HEK293 (cell line): Measurements from ENCODE around the gene CHRNA4.

Source experiments
- CTCF ChIA-PET: fragments of 350-600 bp; formaldehyde crosslinking; extraction: SDS; loops from one replicate; lab custom pipeline; 2021; ENCODE audit warnings: antibody characterized with exemption; lab: Yijun Ruan, JAX
- POLR2A ChIA-PET: fragments of 300-600 bp; formaldehyde crosslinking; extraction: SDS; loops from one replicate; lab custom pipeline; 2020; ENCODE audit warnings: antibody characterized with exemption, inconsistent platforms; lab: Yijun Ruan, JAX
- H3K27ac ChIP-seq: fragments of 200-500 bp; sonication (Bioruptor generic); 2 replicates; pipeline ENCODE4 v1.5.1; 2014; ENCODE audit warnings: low read depth, low read length, control low read depth, inconsistent platforms; ENCODE audit errors: extremely low read depth
- H3K36me3 ChIP-seq, 2 experiments: fragments of 200-500 bp in 1 of 2; sonication (Bioruptor generic) in 1 of 2; 1 replicate in 1 of 2; 2 replicates in 1 of 2; pipeline ENCODE4 v1.5.1; 2014 to 2017; ENCODE audit warnings: inconsistent platforms in 2 of 2, low read length in 2 of 2; ENCODE audit not compliant: control insufficient read depth in 2 of 2, insufficient read depth in 1 of 2
- H3K4me1 ChIP-seq: fragments of 200-500 bp; sonication (Bioruptor generic); 2 replicates; pipeline ENCODE4 v1.5.1; 2014; ENCODE audit warnings: mild to moderate bottlenecking, low read length, inconsistent platforms; ENCODE audit not compliant: control insufficient read depth, insufficient read depth
- H3K4me3 ChIP-seq: 2 replicates; pipeline ENCODE4 v1.5.1; 2011; ENCODE audit warnings: low read depth, mild to moderate bottlenecking, control low read depth, low read length, moderate library complexity
- H3K9me3 ChIP-seq: fragments of 200-500 bp; sonication (Bioruptor generic); 2 replicates; pipeline ENCODE4 v1.5.1; 2014; ENCODE audit warnings: low read depth, low read length, inconsistent platforms; ENCODE audit not compliant: control insufficient read depth, insufficient read depth
- GLIS1 ChIP-seq: fragments of 450-650 bp; formaldehyde crosslinking; IDR thresholded peaks from 2 replicates; pipeline ENCODE4 v1.5.1; 2016; ENCODE audit warnings: missing biosample characterization, missing genetic modification characterization
- GLIS2 ChIP-seq: fragments of 450-650 bp; formaldehyde crosslinking; IDR thresholded peaks from 2 replicates; pipeline ENCODE4 v1.5.1; 2016; ENCODE audit warnings: missing biosample characterization, missing genetic modification characterization
- KLF1 ChIP-seq: fragments of 450-650 bp; formaldehyde crosslinking; IDR thresholded peaks from 2 replicates; pipeline ENCODE4 v1.5.1; 2016; ENCODE audit warnings: missing biosample characterization, missing genetic modification characterization
- KLF10 ChIP-seq: fragments of 450-650 bp; IDR thresholded peaks from 2 replicates; pipeline ENCODE4 v1.5.1; 2018; ENCODE audit warnings: missing biosample characterization, mild to moderate bottlenecking, missing genetic modification characterization
- REPIN1 ChIP-seq: fragments of 450-650 bp; formaldehyde crosslinking; IDR thresholded peaks from 2 replicates; pipeline ENCODE4 v1.5.1; 2017; ENCODE audit warnings: missing biosample characterization, missing genetic modification characterization, low read depth
- ZBTB1 ChIP-seq: fragments of 450-650 bp; formaldehyde crosslinking; IDR thresholded peaks from 2 replicates; pipeline ENCODE4 v1.5.1; 2016; ENCODE audit warnings: missing biosample characterization, missing genetic modification characterization
- ZBTB20 ChIP-seq: fragments of 450-650 bp; formaldehyde crosslinking; IDR thresholded peaks from 2 replicates; pipeline ENCODE4 v1.5.1; 2016; ENCODE audit warnings: missing biosample characterization, missing genetic modification characterization
- ZBTB26 ChIP-seq: fragments of 450-650 bp; formaldehyde crosslinking; optimal IDR thresholded peaks from 2 replicates; pipeline ENCODE3; 2016; ENCODE audit warnings: missing biosample characterization, mild to moderate bottlenecking, missing genetic modification characterization
- ZFHX2 ChIP-seq: fragments of 450-650 bp; formaldehyde crosslinking; conservative IDR thresholded peaks from 2 replicates; pipeline ENCODE4 v1.5.1; 2016; ENCODE audit warnings: missing biosample characterization, missing genetic modification characterization
- ZIC2 ChIP-seq: fragments of 450-650 bp; formaldehyde crosslinking; IDR thresholded peaks from 2 replicates; pipeline ENCODE4 v1.5.1; 2016; ENCODE audit warnings: missing biosample characterization, missing genetic modification characterization
- ZNF138 ChIP-seq: fragments of 450-650 bp; formaldehyde crosslinking; IDR thresholded peaks from 2 replicates; pipeline ENCODE4 v1.5.1; 2016; ENCODE audit warnings: missing biosample characterization, missing genetic modification characterization, borderline replicate concordance
- ZNF146 ChIP-seq: fragments of 450-650 bp; formaldehyde crosslinking; IDR thresholded peaks from 2 replicates; pipeline ENCODE4 v1.5.1; 2016; ENCODE audit warnings: missing biosample characterization, missing genetic modification characterization
- ZNF202 ChIP-seq: fragments of 450-650 bp; formaldehyde crosslinking; IDR thresholded peaks from 2 replicates; pipeline ENCODE4 v1.5.1; 2016; ENCODE audit warnings: missing biosample characterization, missing genetic modification characterization, borderline replicate concordance
- ZNF221 ChIP-seq: fragments of 450-650 bp; formaldehyde crosslinking; IDR thresholded peaks from 2 replicates; pipeline ENCODE4 v1.5.1; 2017; ENCODE audit warnings: missing biosample characterization, missing genetic modification characterization, borderline replicate concordance
- ZNF280D ChIP-seq: fragments of 450-650 bp; formaldehyde crosslinking; IDR thresholded peaks from 2 replicates; pipeline ENCODE4 v1.5.1; 2016; ENCODE audit warnings: missing biosample characterization, missing genetic modification characterization
- ZNF366 ChIP-seq: fragments of 450-650 bp; formaldehyde crosslinking; conservative IDR thresholded peaks from 2 replicates; pipeline ENCODE4 v1.5.1; 2016; ENCODE audit warnings: missing biosample characterization, missing genetic modification characterization
- ZNF37A ChIP-seq: fragments of 450-650 bp; IDR thresholded peaks from 2 replicates; pipeline ENCODE4 v1.5.1; 2018; ENCODE audit warnings: missing biosample characterization, missing genetic modification characterization
- ZNF394 ChIP-seq: fragments of 450-650 bp; formaldehyde crosslinking; IDR thresholded peaks from 2 replicates; pipeline ENCODE4 v1.5.1; 2016; ENCODE audit warnings: missing biosample characterization, missing genetic modification characterization, mild to moderate bottlenecking, moderate library complexity, borderline replicate concordance
- ZNF398 ChIP-seq: fragments of 450-650 bp; formaldehyde crosslinking; IDR thresholded peaks from 2 replicates; pipeline ENCODE4 v1.5.1; 2017; ENCODE audit warnings: missing biosample characterization, missing genetic modification characterization
- ZNF423 ChIP-seq: fragments of 450-650 bp; formaldehyde crosslinking; IDR thresholded peaks from 2 replicates; pipeline ENCODE4 v1.5.1; 2016; ENCODE audit warnings: missing biosample characterization, missing genetic modification characterization
- ZNF580 ChIP-seq: fragments of 450-650 bp; formaldehyde crosslinking; IDR thresholded peaks from 2 replicates; pipeline ENCODE4 v1.5.1; 2016; ENCODE audit warnings: missing biosample characterization, missing genetic modification characterization
- ZNF785 ChIP-seq: fragments of 450-650 bp; formaldehyde crosslinking; IDR thresholded peaks from 2 replicates; pipeline ENCODE4 v1.5.1; 2016; ENCODE audit warnings: missing biosample characterization, missing genetic modification characterization

Gene CHRNA4

GRCh38 chr20:63345328-63346100 is 15.6 kb downstream of the CHRNA4 start:
- no peaks in the 10 kb centered on the region for H3K9me3 ChIP-seq
- no peak overlapping the region for H3K4me3 ChIP-seq
- H3K4me1 ChIP-seq: no peaks in the 10 kb centered on the region
- no peaks in the 10 kb centered on the region for H3K36me3 ChIP-seq
- H3K27ac ChIP-seq: no peak overlapping the region
- POLR2A ChIA-PET: no interaction called here
- TF ChIP-seq GLIS1 (tag by site-specific recombination): peak; percentile 89
- TF ChIP-seq ZIC2 (tag by site-specific recombination): peak; percentile 87
- 0 out of 2 replicates have a peak, but pooled peaks have one; percentile 6 for TF ChIP-seq ZFHX2
- peak; percentile 61; the same call in 1 of the 2 replicates for TF ChIP-seq KLF1
- no peak for TF ChIP-seq ZNF221 (tag by site-specific recombination)
- no peak for TF ChIP-seq ZNF398 (tag by site-specific recombination)
- TF ChIP-seq ZBTB20 (tag by site-specific recombination): peak; percentile 68
- no peak for TF ChIP-seq ZNF580 (tag by site-specific recombination)
- TF ChIP-seq KLF10: no peak
- TF ChIP-seq ZNF785 (tag by site-specific recombination): no peak
- TF ChIP-seq ZNF423 (tag by site-specific recombination): 0 out of 2 replicates have a peak, but pooled peaks have one; percentile 42
- TF ChIP-seq GLIS2: peak; percentile 35; the same call in 1 of the 2 replicates
- CTCF ChIA-PET: interaction anchor here (0.7 kb wide), 1 partner anchor 24 kb away, joined by 4 read pairs; no protein-coding TSS in a partner anchor

GRCh38 chr20:63344616-63345327 is 16.4 kb downstream of the CHRNA4 start:
- H3K27ac ChIP-seq: no peak overlapping the region
- H3K9me3 ChIP-seq: no peaks in the 10 kb centered on the region
- CTCF ChIA-PET: no interaction called here
- POLR2A ChIA-PET: no interaction called here
- H3K4me3 ChIP-seq: no peak overlapping the region
- no peaks in the 10 kb centered on the region for H3K36me3 ChIP-seq
- no peak for TF ChIP-seq ZNF202 (tag by site-specific recombination)
- no peak for TF ChIP-seq ZNF37A (tag by site-specific recombination)
- no peak for TF ChIP-seq ZNF280D
- no peak for TF ChIP-seq REPIN1
- TF ChIP-seq ZNF394 (tag by site-specific recombination): no peak
- no peak for TF ChIP-seq ZNF138 (tag by site-specific recombination)
- TF ChIP-seq ZBTB1 (tag by site-specific recombination): no peak
- no peak for TF ChIP-seq ZBTB26
- no peak for TF ChIP-seq GLIS2
- TF ChIP-seq ZNF146: no peak
- no peak for TF ChIP-seq ZNF366 (tag by site-specific recombination)
- no peaks in the 10 kb centered on the region for H3K4me1 ChIP-seq
